Ishikawa (cell line): Measurements from ENCODE around the gene ATXN3L.

Source experiments
- CREB1 ChIP-seq: IDR thresholded peaks from 2 replicates; pipeline ENCODE4 v1.6.1; 2012; ENCODE audit warnings: low read depth
- EGR1 ChIP-seq: IDR thresholded peaks from 2 replicates; pipeline ENCODE4 v1.6.1; 2012
- NFIC ChIP-seq: IDR thresholded peaks from 2 replicates; pipeline ENCODE4 v1.6.1; 2012
- RAD21 ChIP-seq: IDR thresholded peaks from 2 replicates; pipeline ENCODE4 v1.6.1; 2012; ENCODE audit warnings: low read depth
- TAF1 ChIP-seq: IDR thresholded peaks from 2 replicates; pipeline ENCODE4 v1.6.1; 2012; ENCODE audit warnings: low read depth, mild to moderate bottlenecking
- TEAD4 ChIP-seq: IDR thresholded peaks from 2 replicates; pipeline ENCODE4 v1.6.1; 2012
- YY1 ChIP-seq: IDR thresholded peaks from 2 replicates; pipeline ENCODE4 v1.6.1; 2012; ENCODE audit warnings: low read depth
- TF ChIP-seq, protein P1 (sequence below): IDR thresholded peaks from 2 replicates; pipeline ENCODE4 v1.6.1; 2012; ENCODE audit warnings: low read depth, mild to moderate bottlenecking
- TF ChIP-seq, protein P2 (sequence below): IDR thresholded peaks from 2 replicates; pipeline ENCODE4 v1.6.1; 2012
- TF ChIP-seq, protein P3 (sequence below): IDR thresholded peaks from 2 replicates; pipeline ENCODE4 v1.6.1; 2012

DNA sequence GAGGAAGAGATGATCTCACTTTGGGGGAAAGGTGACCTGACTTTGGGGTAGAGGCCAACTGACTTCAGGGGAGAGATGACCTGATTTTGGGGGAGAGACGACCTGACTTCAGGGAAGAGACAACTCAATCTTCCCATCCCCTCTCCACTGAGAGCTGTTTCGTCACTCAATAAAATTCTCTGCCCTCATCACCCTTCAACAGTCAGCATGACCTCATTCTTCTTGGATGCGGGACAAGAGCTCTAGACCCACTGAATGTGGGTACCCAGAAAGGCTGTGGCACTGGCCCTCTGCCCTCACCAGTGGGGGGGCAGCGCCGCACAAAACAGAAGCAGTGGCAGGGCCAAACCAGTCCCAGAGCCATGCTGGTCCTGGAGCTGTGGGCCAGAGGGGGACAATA, 34.6 kb downstream of the ATXN3L start:
- TF ChIP-seq, protein P1, sequence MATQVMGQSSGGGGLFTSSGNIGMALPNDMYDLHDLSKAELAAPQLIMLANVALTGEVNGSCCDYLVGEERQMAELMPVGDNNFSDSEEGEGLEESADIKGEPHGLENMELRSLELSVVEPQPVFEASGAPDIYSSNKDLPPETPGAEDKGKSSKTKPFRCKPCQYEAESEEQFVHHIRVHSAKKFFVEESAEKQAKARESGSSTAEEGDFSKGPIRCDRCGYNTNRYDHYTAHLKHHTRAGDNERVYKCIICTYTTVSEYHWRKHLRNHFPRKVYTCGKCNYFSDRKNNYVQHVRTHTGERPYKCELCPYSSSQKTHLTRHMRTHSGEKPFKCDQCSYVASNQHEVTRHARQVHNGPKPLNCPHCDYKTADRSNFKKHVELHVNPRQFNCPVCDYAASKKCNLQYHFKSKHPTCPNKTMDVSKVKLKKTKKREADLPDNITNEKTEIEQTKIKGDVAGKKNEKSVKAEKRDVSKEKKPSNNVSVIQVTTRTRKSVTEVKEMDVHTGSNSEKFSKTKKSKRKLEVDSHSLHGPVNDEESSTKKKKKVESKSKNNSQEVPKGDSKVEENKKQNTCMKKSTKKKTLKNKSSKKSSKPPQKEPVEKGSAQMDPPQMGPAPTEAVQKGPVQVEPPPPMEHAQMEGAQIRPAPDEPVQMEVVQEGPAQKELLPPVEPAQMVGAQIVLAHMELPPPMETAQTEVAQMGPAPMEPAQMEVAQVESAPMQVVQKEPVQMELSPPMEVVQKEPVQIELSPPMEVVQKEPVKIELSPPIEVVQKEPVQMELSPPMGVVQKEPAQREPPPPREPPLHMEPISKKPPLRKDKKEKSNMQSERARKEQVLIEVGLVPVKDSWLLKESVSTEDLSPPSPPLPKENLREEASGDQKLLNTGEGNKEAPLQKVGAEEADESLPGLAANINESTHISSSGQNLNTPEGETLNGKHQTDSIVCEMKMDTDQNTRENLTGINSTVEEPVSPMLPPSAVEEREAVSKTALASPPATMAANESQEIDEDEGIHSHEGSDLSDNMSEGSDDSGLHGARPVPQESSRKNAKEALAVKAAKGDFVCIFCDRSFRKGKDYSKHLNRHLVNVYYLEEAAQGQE, result no peak
- TF ChIP-seq TAF1 (no peak), YY1 (no peak), EGR1 (no peak), RAD21 (no peak), NFIC (no peak), CREB1 (no peak), TEAD4 (no peak)
- TF ChIP-seq, protein P2, sequence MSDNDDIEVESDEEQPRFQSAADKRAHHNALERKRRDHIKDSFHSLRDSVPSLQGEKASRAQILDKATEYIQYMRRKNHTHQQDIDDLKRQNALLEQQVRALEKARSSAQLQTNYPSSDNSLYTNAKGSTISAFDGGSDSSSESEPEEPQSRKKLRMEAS, result no peak
- TF ChIP-seq, protein P3, sequence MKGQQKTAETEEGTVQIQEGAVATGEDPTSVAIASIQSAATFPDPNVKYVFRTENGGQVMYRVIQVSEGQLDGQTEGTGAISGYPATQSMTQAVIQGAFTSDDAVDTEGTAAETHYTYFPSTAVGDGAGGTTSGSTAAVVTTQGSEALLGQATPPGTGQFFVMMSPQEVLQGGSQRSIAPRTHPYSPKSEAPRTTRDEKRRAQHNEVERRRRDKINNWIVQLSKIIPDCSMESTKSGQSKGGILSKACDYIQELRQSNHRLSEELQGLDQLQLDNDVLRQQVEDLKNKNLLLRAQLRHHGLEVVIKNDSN, result no peak
